ENCODE results near the gene MORN2.

Gene MORN2

DNA sequence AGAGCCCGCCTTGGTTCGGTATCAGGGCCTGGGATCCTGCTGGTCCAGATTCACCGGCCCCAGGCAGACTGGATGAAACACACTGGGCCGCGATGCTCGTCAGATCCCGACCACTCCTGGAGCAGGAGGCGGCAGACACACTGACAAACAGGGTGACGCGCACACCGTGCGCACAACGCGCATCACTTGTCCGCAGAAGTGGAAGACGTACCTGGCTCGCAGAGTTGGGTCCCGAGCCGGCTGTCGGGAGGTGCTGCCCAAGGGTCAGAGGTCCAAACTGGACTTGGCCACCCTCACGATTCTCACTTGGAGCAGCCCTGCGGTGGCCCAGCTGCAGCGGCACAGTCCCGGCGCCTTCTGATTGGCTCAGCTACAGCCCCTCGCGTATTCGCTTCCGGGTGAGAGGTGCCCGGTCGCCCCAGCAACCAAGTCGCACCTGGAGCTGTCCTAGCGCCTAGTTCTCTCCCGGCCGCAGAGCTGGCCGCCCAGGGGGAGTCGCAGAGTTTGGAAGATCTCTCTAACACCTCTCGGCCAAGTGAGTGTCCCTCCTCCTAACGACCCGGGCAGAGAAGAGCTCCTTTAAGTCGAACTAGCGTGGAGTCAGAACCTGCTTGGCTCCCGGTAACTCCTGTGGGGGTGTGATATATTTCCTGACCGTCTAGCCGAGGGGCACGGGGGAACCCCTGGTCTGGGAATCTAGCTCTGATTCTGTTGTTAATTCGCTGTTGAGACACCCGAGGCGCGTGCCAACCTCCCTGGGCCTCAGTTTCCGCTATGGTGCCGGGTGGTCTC lies at the start of gene MORN2, which contains the start of gene DHX57:
TSS of gene MORN2 (plus strand) at position 401 of the 792 bp plus-strand sequence.
TSS of gene DHX57 (minus strand) at position 359 of the 792 bp plus-strand sequence. CDS start 7,529 bp downstream, outside the sequence.
- peak; percentile 75 for DNase-seq

DNA sequence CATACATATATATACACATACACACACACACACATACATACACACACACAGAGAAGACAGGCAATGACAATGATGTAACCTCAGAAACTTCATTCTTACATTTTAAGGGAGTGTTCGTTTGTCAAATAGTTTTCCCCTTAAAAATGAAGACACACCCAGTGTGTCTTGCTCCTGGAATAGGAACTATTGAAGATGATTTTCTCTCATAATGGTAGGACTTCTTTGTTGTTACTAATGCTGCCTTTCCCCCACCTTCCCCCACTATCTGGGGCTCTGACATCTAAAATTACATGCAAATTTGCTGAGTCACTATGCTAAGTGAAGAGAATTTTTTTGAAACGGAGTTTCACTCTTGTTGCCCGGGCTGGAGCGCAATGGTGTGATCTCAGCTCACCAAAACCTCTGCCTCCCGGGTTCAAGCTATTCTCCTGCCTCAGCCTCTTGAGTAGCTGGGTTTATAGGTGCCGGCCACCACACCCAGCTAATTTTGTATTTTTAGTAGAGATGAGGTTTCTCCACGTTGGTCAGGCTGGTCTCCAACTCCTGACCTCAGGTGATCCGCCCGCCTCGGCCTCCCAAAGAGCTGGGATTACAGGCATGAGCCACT lies 48.1 kb upstream of the MORN2 start:
- DNase-seq = peak; percentile 86

DNA sequence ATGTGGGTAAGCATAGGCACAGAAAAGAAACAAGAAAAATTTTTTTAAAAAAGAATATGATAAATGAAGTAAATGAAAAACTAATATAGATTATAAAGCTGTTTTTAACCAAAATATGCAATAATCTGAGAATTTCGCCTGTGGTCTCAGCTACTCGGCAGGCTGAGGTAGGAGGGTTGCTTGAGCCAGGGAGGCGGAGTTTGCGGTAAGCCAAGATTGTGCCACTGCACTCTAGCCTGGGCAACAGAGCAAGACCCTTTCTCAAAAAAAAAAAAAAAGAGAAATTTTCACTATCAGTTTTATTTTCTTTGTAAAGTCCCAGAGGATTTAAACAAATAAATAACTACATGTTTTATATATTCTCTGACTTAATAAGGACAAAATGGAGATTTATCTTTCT lies 47.3 kb upstream of the MORN2 start:
- DNase-seq = no peak

DNA sequence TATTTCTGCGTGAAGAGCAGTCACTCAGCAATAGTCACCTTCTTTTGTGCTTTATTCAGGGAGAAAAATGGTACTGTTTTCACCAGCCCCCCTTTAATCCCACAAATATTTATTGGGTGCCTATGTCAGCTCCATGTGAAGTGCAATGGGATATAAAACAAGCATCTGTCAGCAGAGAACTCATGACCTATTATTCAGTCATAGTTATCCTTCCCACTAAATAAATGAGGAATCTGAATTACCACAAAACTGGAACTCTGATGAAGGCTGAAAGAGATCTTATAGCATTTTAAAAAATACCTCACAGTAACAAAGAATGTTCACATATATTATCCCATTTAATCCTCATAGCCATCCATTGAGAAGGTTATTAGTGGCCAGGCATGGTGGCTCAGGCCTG lies 45.8 kb upstream of the MORN2 start:
- DNase-seq = peak; percentile 41

DNA sequence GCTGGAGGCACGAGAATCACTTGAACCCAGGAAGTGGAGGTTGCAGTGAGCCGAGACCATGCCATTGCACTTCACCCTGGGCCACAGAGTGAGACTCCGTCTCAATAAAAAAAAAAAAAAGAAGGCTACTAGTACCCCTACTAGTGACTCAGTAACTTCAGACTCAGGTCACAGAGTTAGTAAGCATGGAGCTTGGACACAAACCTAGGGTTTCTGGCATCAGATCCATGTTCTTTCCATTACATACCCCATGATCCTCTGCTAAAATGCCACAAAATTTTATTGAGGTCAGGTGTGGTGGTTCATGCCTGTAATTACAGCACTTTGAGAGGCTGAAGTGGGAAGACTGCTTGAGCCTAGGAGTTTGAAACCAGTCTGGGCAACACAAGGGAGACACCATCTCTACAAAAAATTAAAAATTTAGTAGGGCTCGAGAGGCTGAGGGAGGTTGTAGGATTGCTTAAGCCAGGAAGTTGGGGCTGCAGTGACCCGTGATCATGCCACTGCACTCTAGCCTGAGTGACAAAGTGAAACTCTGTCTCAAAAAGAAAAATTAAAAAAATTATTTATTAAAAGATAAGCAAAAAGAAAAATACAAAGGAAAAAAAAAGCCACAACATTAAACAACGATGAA lies 45.1 kb upstream of the MORN2 start:
- DNase-seq = no peak

DNA sequence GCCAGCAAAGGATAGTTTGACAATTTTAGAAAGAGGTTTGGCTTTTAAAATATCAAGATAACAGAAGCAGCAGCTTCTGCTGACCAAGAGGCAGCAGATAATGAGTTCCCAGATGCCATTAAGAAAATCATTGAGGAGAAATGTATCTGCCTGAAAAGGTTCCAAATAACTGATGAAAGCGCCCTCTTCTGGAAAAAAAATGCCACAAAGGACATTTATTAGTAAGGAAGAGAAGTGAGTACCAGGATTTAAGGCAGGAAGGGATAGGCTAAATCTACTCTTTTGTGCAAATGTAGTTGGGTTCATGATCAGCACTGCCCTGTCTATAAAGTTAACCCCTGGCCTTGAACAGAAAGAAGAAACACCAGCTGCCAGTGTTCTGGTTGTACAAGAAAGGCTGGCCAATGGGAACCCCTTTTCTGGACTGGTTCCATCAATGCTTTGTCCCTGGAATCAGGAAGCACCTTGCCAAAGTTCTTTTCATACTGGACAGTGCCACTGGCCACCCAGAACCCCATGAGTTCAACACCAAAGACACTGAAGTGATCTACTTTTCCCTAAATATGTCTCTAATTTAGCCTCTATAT lies 40.7 kb upstream of the MORN2 start:
- peak; percentile 21 for DNase-seq

DNA sequence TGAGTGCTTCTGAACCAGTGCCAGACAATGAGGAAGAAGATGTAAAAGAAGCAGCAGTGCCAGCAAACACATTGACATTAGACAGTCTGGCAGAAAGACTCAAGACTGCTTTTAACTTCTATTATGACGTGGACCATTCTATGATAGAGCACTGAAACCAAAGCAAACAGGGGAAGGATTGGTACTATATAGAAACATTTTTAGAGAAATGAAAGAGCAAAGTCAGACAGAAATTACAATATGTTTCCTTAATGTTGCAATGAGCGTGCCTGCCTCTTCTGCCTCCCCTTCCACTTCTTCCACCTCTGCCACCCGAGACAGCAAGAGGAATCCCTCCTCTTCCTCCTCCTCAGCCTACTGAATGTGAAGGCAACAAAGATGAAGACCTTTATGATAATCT lies 39.8 kb upstream of the MORN2 start:
- DNase-seq = no peak

DNA sequence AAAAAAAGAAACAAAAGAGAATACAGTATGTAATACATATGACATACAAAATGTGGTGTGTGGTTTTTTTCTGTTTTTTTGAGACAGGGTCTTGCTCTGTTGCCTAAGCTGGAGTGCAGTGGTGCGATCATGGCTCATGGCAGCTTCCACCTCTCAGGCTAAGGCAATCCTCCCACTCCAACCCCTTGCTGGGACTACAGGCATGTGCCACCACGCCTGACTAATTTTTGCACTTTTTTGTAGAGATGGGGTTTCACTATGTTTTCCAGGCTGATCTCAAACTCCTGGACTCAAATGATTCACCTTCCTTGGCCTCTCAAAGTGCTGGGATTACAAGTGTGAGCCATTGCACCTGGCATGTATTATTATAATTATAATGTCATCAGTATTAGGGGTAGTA lies 39.0 kb upstream of the MORN2 start:
- no peak for DNase-seq

DNA sequence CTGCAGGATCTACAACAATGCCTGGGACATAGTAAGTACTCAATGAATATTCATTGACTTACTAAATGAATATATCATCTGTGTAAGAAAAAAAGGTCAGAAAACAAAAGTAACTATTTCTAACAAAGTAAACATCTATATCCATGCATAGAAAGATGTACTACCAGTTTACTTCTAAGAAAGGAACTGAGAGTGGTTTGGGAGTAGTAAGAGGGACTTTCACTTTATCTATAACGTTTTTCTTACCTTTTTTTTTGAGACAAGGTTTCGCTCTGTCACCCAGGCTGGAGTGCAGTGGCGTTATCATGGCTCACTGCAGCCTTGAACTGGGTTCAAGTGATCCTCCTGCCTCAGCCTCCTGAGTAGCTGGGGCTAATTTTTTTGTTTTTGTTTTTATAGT lies 25.7 kb upstream of the MORN2 start:
- no peak for DNase-seq

DNA sequence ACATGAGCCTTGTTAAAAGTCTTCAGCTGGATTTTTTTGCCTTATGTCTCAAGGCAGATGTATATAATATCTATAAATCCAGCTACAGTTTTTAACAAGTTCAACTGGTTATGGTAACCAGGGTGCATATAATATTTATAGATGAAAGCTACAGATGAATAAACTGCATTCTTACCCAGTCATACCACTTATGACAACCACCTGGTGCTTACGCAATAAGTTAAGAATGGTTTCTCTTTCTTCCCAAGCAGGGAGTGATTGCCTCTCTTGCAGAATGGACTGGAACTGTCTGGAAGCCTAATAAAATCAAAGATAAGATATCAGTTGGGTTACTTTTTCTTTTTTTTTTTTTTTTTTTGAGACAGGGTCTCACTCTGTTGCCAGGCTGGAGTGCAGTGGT lies 19.6 kb upstream of the MORN2 start:
- peak; percentile 6 for DNase-seq

DNA sequence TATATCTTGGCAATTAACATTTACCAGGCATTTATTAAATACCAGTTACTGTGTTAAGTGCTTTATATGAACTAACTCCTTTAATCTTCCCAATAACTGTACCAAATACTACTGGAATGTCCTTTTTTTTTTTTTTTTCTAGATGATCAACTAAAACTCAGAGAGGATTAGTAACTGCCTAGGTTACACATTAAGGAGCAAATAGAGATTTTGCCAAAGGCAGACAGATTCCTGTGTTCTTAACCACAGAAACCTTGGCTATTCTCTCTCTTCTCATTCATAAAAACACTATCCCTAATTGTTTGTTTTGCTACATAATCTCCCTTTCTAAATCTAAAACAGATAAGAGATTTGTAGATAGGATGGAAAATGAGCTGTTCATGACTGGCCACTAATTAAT lies 13.3 kb upstream of the MORN2 start:
- DNase-seq = no peak

DNA sequence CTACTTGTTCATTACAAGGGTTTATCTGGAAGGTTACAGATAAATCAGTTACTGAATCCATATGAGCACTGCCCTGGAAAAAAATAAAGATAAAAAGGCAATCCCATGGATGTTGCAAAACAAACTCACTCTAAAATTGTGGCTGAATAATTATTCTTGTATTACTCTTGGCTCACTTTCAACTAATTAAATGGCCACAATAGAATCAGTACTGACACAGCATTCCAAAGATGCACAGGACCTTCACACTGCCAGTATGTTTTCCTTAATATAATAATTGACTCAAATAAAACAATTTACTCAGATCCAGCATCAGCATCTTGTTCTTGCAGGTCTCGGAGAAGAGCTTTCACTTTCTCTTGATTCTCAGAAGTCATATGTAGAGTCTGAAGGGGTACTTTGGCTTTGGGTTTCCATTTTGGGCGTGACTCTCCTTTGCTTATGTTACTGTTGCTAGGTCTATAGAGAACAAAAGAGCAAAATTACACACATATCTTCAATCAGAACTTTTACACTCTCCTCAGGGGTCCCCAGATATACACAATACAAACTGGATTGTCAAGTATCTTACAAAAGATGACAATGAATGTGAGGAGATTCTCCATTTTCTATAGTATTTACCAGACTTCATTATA lies 12.6 kb upstream of the MORN2 start:
- DNase-seq = no peak

DNA sequence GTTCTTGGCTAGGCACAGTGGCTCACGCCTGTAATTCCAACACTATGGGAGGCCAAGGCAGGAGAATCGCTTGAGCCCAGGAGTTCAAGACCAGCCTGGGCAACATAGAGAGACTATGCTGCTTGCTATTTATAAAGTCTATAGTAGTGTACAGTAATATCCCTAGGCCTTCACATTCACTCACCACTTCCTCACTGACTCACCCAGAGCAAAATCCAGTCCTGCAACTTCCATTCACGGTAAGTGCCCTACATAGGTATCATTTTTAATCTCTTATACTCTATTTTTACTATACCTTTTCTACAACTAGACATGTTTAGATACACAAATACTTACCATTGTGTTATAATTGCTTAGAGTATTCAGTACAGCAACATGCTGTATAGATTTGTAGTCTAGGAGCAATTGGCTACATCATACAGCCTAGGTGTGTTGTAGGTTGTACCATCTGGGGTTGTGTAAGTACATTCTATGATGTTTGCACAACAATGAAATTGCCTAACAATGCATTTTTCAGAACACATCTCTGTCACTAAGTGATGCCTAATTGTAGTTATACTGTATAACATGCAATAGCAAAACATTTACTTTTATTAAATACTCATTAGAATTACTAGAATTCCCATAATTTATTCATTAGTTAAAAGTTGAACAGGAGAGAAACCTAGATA lies 8.9 kb upstream of the MORN2 start:
- no peak for DNase-seq

DNA sequence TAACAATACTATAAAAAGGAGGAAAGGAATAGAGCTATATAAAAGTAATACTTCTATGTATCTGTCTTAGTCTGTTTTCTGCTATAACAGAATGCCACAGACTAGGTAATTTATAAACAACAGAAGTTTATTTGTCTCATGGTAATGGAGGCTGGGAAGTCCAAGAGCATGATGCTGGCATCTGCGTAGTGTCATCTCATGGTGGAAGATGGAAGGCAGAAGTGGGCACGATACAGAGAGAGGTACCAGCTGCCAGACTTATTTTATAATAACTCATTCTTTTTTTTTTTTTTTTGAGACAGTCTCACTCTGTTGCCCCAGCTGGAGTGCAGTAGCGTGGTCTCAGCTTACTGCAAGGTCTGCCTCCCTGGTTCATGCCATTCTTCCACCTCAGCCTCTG lies 4.3 kb upstream of the MORN2 start:
- no peak for DNase-seq

DNA sequence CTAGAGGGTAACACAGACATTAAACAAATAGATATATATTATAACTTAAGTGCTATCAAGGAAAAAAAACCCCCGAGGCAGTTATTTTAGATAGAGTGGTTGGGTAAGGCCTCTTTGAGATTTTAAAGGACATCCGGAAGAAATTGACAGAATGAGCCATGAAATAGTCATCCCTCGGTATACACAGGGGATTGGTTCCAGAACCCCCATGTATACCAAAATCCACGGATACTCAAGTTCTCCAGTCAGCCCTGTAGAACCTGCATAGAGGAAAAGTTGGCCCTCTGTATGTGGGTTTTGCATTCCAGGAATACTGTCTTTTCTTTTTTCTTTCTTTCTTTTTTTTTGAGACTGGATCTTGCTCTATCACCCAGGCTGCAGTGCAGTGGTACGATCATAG lies 2.0 kb upstream of the MORN2 start:
- DNase-seq = no peak

DNA sequence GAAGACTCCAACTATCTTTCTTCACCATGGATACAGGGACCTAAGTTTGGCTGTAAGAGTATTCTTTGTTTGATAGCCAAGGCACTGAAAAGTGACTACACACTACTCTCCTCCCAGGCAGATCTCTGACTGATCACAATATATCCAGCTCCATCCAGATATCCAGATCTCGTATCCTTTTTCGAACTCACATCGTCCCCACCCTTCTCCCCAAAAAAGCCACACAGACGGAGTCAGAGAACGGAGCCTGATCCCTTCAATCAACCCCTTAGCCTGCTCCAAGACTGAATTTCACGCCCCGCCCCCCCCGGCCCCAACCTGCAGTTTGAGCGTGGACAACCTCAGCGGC lies 575 bp upstream of the MORN2 start:
- peak; percentile 1 for DNase-seq

DNA sequence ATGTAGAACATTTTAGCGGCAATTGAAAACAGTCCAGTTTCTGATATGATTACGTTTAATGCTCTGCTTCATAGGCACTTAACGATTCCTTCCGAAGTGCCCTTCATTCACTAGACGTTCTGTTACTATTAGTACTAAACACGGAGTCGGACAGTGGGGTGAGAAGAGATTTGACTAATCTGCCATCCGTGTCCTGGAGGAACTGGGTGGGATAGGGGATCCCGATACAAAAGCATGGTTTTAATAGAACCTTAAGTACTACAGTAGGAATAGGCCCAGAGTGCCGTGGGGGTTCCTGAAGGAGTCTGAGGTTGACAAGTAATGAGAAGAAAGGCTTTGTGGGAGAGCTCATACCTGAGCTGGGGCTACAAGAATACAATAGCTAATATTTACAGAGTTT lies 631 bp downstream of the MORN2 start:
- DNase-seq = no peak

DNA sequence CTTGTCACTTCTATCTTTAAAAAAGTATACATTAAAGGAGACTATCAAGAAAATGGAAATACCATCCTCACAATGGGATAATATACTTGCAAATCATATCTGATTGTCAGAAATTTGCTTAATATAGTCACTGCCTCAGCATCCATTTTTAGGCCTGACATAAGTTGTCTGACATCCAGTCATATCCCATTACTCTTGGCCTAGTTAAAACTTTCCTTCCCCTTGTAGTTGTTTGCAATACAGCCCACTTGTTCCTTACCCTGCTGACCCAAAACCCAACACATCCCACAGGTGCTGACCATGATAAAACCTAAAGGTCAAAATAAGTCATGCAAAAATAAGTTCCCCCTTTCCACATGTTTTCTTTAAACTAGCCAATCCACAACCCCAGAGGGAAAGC lies 10.3 kb downstream of the MORN2 start:
- no peak for DNase-seq

DNA sequence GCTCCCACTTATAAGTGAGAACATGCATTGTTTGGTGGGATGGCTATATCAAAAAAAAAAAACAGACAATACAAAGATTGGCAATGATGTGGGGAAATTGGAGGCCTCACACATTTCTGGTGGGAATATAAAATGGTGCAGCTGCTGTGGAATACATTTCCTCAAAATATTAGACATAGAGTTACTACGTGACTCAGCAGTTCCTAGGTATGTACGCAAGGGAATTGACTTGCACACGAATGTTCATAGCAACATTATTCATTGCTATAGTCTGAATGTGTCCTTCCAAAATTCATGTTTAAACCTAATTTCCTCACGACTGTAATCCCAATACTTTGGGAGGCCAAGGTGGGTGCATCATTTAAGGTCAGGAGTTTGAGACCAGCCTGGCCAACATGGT lies 11.6 kb downstream of the MORN2 start:
- no peak for DNase-seq

DNA sequence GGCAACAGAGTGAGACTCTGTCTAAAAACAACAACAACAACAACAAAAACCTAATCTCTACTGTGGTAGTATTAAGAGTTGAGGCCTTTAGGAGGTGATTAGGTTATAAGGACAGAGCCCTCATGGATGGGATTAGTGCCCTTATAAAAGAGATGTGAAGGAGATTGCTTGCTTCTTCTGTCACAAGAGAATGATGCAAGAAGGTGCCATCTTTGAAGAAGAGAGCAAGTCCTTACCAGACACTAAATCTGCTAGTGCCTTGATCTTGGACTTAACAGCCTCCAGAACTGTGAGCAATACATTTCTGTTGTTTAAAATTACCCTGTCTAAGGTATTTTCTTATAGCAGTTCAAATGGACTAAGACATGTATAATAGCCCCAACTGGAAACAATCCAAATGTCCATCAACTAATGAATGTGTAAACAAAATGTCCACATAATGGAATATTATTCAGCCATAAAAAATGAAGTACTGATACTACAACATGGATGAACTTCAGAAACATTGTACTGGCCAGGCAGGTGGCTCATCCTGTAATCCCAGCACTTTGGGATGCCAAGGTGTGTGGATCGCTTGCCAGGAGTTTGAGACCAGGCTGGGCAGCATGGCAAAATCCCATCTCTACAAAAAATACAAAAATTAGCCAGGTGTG lies 12.3 kb downstream of the MORN2 start:
- no peak for DNase-seq

DNA sequence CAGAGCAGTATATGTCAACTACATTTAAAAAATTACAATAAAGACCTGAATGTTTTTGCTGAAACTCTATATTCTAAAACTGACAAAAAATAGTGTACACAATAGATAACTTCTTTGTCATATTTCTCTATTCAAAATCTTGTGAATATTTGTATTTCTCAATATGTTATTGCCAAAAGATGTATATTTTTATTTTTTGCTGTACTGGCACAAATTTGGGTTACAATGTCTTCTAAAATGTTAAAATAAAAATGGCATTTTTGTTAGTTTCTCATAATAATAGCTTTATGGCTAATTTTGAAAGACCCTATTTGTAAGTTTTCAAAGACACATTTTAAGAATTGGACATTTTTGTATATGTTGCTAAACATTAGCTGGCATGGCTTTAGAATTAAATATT lies 13.3 kb downstream of the MORN2 start:
- no peak for DNase-seq

DNA sequence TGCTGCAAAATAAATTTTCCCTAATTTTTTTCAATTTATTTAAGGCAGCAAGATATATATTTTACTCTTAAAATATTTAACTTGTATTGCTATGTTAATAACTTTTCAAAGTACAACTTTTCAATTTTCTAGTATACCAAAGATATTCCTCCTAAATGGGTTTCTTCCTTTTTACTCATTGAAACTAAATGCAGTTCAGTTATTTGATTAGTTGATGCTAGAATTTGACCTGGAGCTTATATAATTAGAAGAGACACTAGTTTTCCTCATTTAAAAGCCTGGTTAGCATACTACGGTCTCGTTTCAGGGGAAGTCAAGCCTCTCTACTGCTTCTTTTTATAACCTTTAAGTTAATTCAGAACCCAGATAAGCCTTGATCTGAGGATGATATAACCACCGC lies 13.8 kb downstream of the MORN2 start, which contains the start of gene ARHGEF33:
TSS of gene ARHGEF33 (plus strand) at position 301 of the 400 bp plus-strand sequence. CDS start 29,573 bp downstream, outside the sequence.
- DNase-seq = no peak
